Heart right ventricle (tissue), 16 donors: ENCODE results near the gene UPP2. TPM values are rescaled to one million over a fixed set of nuclear protein-coding genes. Genes with fewer than 3 reads are reported as not detected.

Experiments
- ATAC-seq, 8 donors: fragments of 200-7000 bp; cut with Tn5 transposase; one replicate each; pipeline ENCODE4 v1.9.1; 2020; ENCODE audit warnings: mild to moderate bottlenecking in 8 of 8, moderate library complexity in 8 of 8, moderate number of reproducible peaks in 1 of 8
- DNase-seq, 2 donors: peaks; one replicate each; pipeline ENCODE4 v3.0.0-alpha.2; 2020
- H3K27ac ChIP-seq, 10 donors: fragments of 200-600 bp; sonication (generic) in 2 of 10; one replicate each; pipeline versions ENCODE4 v1.5.0 to v1.8.0; 2020 to 2022; ENCODE audit warnings: mild to moderate bottlenecking in 3 of 10
- H3K27me3 ChIP-seq, 7 donors: fragments of 200-600 bp; one replicate each; pipeline ENCODE4 v1.8.0; 2021 to 2022; ENCODE audit warnings: mild to moderate bottlenecking in 2 of 7
- H3K36me3 ChIP-seq, 9 donors: fragments of 200-600 bp; sonication (generic) in 1 of 9; one replicate each; pipeline versions ENCODE4 v1.5.0 to v1.8.0; 2020 to 2022; ENCODE audit warnings: mild to moderate bottlenecking in 2 of 9
- H3K4me1 ChIP-seq, 9 donors: fragments of 200-600 bp; sonication (generic) in 1 of 9; one replicate each; pipeline versions ENCODE4 v1.5.0 to v1.8.0; 2020 to 2022; ENCODE audit warnings: mild to moderate bottlenecking in 4 of 9
- H3K4me3 ChIP-seq, 10 donors: fragments of 200-600 bp; sonication (generic) in 2 of 10; one replicate each; pipeline versions ENCODE4 v1.5.0 to v1.8.0; 2020 to 2022; ENCODE audit warnings: mild to moderate bottlenecking in 7 of 10, moderate library complexity in 2 of 10
- H3K9me3 ChIP-seq, 11 donors: fragments of 200-600 bp in 10 of 11; sonication (generic) in 2 of 11; one replicate each; pipeline versions ENCODE4 v1.5.0 to v1.8.0; 2013 to 2022; ENCODE audit warnings: mild to moderate bottlenecking in 2 of 11, control low read depth in 1 of 11, moderate library complexity in 1 of 11
- WGBS, 2 donors: extraction: QIAGEN DNeasy Blood & Tissue Kit; methylation state at CpG; one replicate each; pipeline ENCODE4 v1.1.7; 2013; ENCODE audit warnings: inconsistent platforms in 1 of 2; 5-methylcytosine and 5-hydroxymethylcytosine counted together
- intact Hi-C, 10 donors: fragments of 100-400 bp; cut with DNase I; formaldehyde crosslinking; loops; one replicate each; pipeline versions ENCODE4 v1.11.1 to v1.14.2; 2022
- polyA plus RNA-seq, 2 donors: library from polyadenylated mRNA; stranded (reverse); fragments of 200-250 nt; gene quantifications; one replicate each; pipeline ENCODE4 v1.2.3, GENCODE V29; 2013
- total RNA-seq, 10 donors: library from RNA; stranded (reverse); fragmentation: NEBNext Ultra II Directional in 3 of 10; extraction: Animal tissue kit (Norgen Biotek cat#: 25700) in 3 of 10; gene quantifications; one replicate each; pipeline versions ENCODE4 v1.2.1 to v1.2.4, GENCODE V29; 2021 to 2023
- TF ChIP-seq, protein P1 (sequence below), 9 donors: fragments of 200-600 bp; sonication (generic) in 2 of 9; IDR thresholded peaks; one replicate each; pipeline versions ENCODE4 v1.5.0 to v1.8.0; 2021 to 2022; ENCODE audit warnings: antibody characterized with exemption in 9 of 9, mild to moderate bottlenecking in 5 of 9, moderate library complexity in 1 of 9
- donor health status: Arrhythmogenic right ventricular cardiomyopathy.
- donor health status: ischemic (EF 13 %, LVEDD 7.1; RV severe dilation, severe dysfunction).
- donor health status: healthy with polysubstance abuse.
- donor health status: DM: no; HTN: yes; CAD: no.
- donor health status: DM: no; HTN: no; CAD: no.
- donor health status: ischemic (EF 25% LVEDD 6.9; RV normal size, moderate dysfunction).
- donor health status: ischemic (EF 25% LVEDD 5.7; RV mildly dilated, moderate dysfunction).
- donor health status: healthy.
- donor health status: DM: yes; HTN: yes; CAD: no.
- donor health status: Ischemic cardiomyopathy.
- donor health status: ischemic (EF 35%, LVEDD 5.7; RV mildly dilated, moderate dysfunction).
- donor health status: nonischemic (EF 11% LVEDD 7.7; RV severe dilation, severe dysfunction).
- donor health status: DM: yes; HTN: yes; CAD: no.
- donor health status: PGD.
- donor health status: ischemic (EF 29% LVEDD 5.4; RV normal size, mild dysfunction).
- donor health status: nonischemic (EF 23%, LVEDD 6.1; RV moderate dilation, normal function).

UPP2 gene
- total and polyA plus RNA-seq, 12 donors, result not detected

DNA sequence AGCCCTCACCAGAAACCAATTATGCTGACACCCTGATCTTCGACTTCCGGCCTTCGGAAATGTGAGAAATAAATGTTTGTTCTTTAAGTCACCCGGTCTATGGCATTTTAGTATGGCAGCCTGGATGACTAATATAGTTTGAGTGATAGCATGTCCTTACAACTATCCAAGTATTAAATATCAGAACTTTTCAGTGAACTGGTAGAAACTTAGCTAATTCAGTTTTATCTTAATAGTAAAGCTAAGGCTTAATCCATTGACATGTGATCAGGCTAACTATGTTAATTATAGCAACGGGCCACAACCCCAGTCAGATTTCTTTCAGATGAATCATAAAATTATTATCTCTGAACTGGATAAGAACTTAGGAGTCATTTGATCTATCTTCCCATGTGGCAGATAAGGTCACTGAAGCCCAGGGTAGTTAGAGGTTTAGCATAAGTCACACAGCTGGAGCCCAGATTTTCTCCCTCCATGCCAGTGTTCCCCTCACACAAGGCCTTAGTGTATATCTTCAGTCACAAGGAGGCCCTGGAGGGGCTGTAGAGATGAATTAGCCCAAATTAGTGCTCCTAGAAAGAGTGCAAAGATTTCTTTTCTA is 40.7 kb upstream of the UPP2 start:
- peaks cover 0 to 8% (median 0%) of the 10 kb centered on the region in 11 donors for H3K9me3 ChIP-seq
- H3K4me3 ChIP-seq, result no peak overlapping the region
- WGBS, 2 donors, result 75 to 76% methylated on average over 5 of the region's 5 CpGs
- intact Hi-C loops, result no loop called here
- no peak for DNase-seq
- no peaks in the 10 kb centered on the region for H3K36me3 ChIP-seq
- no peaks in the 10 kb centered on the region for H3K4me1 ChIP-seq
- no peaks in the 10 kb centered on the region for H3K27me3 ChIP-seq
- H3K27ac ChIP-seq, result no peak overlapping the region
- ATAC-seq, result no peak
- TF ChIP-seq, protein P1, sequence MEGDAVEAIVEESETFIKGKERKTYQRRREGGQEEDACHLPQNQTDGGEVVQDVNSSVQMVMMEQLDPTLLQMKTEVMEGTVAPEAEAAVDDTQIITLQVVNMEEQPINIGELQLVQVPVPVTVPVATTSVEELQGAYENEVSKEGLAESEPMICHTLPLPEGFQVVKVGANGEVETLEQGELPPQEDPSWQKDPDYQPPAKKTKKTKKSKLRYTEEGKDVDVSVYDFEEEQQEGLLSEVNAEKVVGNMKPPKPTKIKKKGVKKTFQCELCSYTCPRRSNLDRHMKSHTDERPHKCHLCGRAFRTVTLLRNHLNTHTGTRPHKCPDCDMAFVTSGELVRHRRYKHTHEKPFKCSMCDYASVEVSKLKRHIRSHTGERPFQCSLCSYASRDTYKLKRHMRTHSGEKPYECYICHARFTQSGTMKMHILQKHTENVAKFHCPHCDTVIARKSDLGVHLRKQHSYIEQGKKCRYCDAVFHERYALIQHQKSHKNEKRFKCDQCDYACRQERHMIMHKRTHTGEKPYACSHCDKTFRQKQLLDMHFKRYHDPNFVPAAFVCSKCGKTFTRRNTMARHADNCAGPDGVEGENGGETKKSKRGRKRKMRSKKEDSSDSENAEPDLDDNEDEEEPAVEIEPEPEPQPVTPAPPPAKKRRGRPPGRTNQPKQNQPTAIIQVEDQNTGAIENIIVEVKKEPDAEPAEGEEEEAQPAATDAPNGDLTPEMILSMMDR (IDR thresholded peaks at IDR 0.05), result no peak

DNA sequence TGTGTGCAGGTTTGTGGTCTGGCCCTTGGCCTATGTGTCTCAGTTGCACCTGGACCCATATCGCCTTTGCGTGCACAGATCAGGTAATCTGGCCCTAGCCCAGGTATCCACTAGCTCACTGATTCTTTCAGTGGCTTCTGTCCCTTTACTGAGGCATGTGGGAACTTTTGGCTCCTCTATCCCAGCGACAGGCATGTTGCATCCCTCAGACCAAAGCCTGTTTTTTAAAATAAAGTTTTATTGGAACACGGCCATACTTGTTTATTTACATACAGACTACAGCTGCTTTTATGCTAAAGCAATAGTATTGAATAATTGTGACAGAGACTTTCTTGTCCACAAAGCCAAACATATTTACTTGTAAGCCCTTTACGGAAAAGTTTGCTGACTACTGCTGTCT is 39.9 kb upstream of the UPP2 start:
- ATAC-seq (no peak), DNase-seq (no peak)
- intact Hi-C loops, result no loop called here
- Histone ChIP-seq H3K27me3 (no peaks in the 10 kb centered on the region), H3K9me3 (peaks cover 0 to 8% (median 0%) of the 10 kb centered on the region in 11 donors), H3K36me3 (no peaks in the 10 kb centered on the region), H3K4me1 (no peaks in the 10 kb centered on the region), H3K4me3 (no peak overlapping the region), H3K27ac (no peak overlapping the region)
- 96 to 97% methylated on average over 5 of the region's 5 CpGs for WGBS, 2 donors
- TF ChIP-seq, protein P1 (IDR thresholded peaks at IDR 0.05), result no peak

DNA sequence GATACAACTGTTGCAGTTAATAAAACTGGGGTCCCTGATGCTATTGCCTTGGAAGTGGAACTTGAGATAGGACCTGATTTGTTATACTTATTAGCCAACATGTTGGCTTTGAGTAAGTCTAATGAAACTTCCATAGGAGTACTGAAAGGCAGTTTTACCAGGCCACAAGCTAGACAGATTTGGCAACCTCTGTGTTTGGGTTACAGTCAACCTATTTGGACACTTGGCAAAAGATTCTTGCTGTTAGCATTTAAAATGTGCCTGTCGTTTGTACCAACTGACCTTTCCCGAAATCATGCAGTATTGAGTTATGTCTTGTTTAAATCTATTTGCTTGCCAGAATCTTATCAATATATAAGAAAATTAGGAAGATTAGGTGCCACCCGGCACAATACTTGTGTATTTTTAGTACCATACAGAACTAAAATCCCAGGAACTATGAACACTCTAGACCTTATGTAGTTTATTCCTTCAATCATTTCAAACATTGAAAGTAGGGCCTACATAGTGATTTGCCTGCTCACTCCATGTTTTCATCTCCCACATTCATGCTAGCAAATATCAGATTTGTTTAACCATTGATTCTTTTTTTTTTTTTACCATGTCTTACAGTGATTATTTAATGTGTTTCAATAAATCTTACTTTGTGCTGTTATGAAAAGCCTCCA is 35.5 kb upstream of the UPP2 start:
- intact Hi-C loops, result no loop called here
- ATAC-seq, result no peak
- Histone ChIP-seq H3K36me3 (no peaks in the 10 kb centered on the region), H3K27ac (no peak overlapping the region), H3K27me3 (no peaks in the 10 kb centered on the region), H3K9me3 (peaks cover 0 to 8% (median 0%) of the 10 kb centered on the region in 11 donors), H3K4me3 (no peak overlapping the region), H3K4me1 (no peaks in the 10 kb centered on the region)
- DNase-seq, result no peak
- TF ChIP-seq, protein P1 (IDR thresholded peaks at IDR 0.05), result no peak
- 89 to 95% methylated on average over 3 of the region's 3 CpGs for WGBS, 2 donors

DNA sequence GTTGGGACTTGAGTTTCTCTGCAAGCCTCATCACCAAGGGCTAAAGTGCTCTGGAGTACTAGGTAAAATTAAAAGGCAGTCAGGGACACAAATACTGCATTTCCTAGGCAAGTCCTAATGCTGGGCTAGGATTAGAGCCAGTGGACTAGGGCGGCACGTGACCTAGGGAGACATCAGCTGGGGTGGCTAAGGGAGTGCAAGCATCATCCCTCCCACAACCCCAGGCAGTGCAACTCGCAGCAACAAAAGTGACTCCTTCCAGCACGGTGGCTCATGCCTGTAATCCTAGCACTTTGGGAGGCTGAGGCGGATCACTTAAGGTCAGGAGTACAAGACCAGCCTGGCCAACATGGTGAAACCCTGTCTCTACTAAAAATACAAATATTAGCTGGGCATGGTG is 30.7 kb upstream of the UPP2 start:
- Histone ChIP-seq H3K27ac (no peak overlapping the region), H3K27me3 (no peaks in the 10 kb centered on the region), H3K9me3 (peaks cover 0 to 2% (median 0%) of the 10 kb centered on the region in 11 donors), H3K36me3 (no peaks in the 10 kb centered on the region), H3K4me1 (no peaks in the 10 kb centered on the region), H3K4me3 (no peak overlapping the region)
- no peak for DNase-seq
- WGBS, 2 donors, result 88 to 90% methylated on average over 5 of the region's 5 CpGs
- no peak for ATAC-seq
- intact Hi-C loops, result no loop called here
- TF ChIP-seq, protein P1 (IDR thresholded peaks at IDR 0.05), result no peak
